Gastroesophageal sphincter (tissue), 4 donors: ENCODE measurements around the gene KCNG1. TPM values are rescaled to one million over a fixed set of nuclear protein-coding genes. Genes with fewer than 3 reads are reported as not detected.
A peak's percentile ranks its signal among the peaks of the same experiment; 100 is the strongest.

Experiments
- ATAC-seq: fragments of 150-250 bp; one replicate; pipeline ENCODE4 v1.9.1; 2016; ENCODE audit warnings: mild to moderate bottlenecking, moderate library complexity
- H3K27ac ChIP-seq, 4 donors: fragments of 200-600 bp; sonication (generic) in 3 of 4; 1 replicate in 3 of 4; 2 replicates in 1 of 4; pipeline ENCODE4 v1.5.1; 2016 to 2019
- H3K27me3 ChIP-seq: fragments of 200-600 bp; sonication (generic); one replicate; pipeline ENCODE4 v1.5.1; 2019
- H3K36me3 ChIP-seq, 2 donors: fragments of 200-600 bp; sonication (generic); one replicate each; pipeline ENCODE4 v1.5.1; 2019; ENCODE audit warnings: control low read depth in 1 of 2
- H3K4me1 ChIP-seq, 3 donors: fragments of 200-600 bp; sonication (generic); 1 replicate in 2 of 3; 2 replicates in 1 of 3; pipeline ENCODE4 v1.5.1; 2016 to 2019; ENCODE audit warnings: control low read depth in 2 of 3
- H3K4me3 ChIP-seq, 2 donors: fragments of 200-600 bp; sonication (generic); one replicate each; pipeline ENCODE4 v1.5.1; 2019; ENCODE audit warnings: mild to moderate bottlenecking in 1 of 2, moderate library complexity in 1 of 2
- H3K9me3 ChIP-seq, 3 donors: fragments of 200-600 bp; sonication (generic); one replicate each; pipeline ENCODE4 v1.5.1; 2017 to 2019; ENCODE audit warnings: control low read depth in 2 of 3
- EP300 ChIP-seq: sonication (generic); formaldehyde crosslinking; IDR thresholded peaks from one replicate; pipeline ENCODE4 v1.6.1; 2017; ENCODE audit warnings: antibody characterized with exemption, mild to moderate bottlenecking
- POLR2A ChIP-seq, 2 donors: fragments of 450-650 bp; IDR thresholded peaks; one replicate each; pipeline ENCODE4 v1.6.1; 2017; ENCODE audit warnings: antibody characterized with exemption in 2 of 2, mild to moderate bottlenecking in 2 of 2, moderate library complexity in 1 of 2
- POLR2AphosphoS5 ChIP-seq: sonication (generic); formaldehyde crosslinking; IDR thresholded peaks from one replicate; pipeline ENCODE4 v1.6.1; 2017; ENCODE audit warnings: antibody characterized with exemption
- WGBS, 2 donors: methylation state at CpG; one replicate each; pipeline ENCODE4 v1.1.5; 2018; ENCODE audit warnings: low coverage in 1 of 2; 5-methylcytosine and 5-hydroxymethylcytosine counted together
- total RNA-seq, 4 donors: library from RNA; depleted of rRNA; stranded (reverse); fragments of >200 nt; gene quantifications; one replicate each; pipeline ENCODE4 v1.1.0, GENCODE V29; 2016
- TF ChIP-seq, protein P1 (sequence below), 4 experiments: fragments of 200-600 bp in 2 of 4; fragments of 450-650 bp in 2 of 4; sonication (generic) in 1 of 4; IDR thresholded peaks; one replicate each; pipeline ENCODE4 v1.5.1; 2017 to 2019; ENCODE audit warnings: antibody characterized with exemption in 4 of 4, mild to moderate bottlenecking in 2 of 4, moderate library complexity in 2 of 4

The KCNG1 gene
- total RNA-seq, 4 donors from 2014 or later = 0.35 to 0.46 (median 0.40) TPM; not detected in 1

DNA sequence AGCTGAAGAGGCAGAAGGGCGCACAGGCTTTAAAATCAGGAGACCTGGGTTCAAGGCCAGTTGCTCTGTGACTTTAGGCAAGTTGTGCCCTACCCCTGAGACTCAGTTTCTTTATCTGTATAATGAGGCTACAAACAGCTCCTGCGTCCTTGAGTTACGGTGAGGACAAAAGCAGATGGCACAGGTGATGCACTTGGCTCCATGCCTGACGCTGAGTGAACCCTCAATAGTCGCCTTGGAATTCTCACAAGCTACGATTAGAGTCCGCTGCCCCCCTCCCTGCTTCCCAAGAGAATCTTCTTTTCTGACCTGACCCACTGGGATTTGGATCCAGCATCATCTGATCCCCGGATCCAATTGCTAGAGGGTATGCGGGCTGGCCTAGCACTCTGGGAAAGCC, 6.4 kb downstream of the KCNG1 start:
- TF ChIP-seq EP300 = no peak
- TF ChIP-seq, protein P1, sequence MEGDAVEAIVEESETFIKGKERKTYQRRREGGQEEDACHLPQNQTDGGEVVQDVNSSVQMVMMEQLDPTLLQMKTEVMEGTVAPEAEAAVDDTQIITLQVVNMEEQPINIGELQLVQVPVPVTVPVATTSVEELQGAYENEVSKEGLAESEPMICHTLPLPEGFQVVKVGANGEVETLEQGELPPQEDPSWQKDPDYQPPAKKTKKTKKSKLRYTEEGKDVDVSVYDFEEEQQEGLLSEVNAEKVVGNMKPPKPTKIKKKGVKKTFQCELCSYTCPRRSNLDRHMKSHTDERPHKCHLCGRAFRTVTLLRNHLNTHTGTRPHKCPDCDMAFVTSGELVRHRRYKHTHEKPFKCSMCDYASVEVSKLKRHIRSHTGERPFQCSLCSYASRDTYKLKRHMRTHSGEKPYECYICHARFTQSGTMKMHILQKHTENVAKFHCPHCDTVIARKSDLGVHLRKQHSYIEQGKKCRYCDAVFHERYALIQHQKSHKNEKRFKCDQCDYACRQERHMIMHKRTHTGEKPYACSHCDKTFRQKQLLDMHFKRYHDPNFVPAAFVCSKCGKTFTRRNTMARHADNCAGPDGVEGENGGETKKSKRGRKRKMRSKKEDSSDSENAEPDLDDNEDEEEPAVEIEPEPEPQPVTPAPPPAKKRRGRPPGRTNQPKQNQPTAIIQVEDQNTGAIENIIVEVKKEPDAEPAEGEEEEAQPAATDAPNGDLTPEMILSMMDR (IDR thresholded peaks at IDR 0.05) = no peak
- no peak for TF ChIP-seq POLR2A (IDR thresholded peaks at IDR 0.05)
- TF ChIP-seq POLR2AphosphoS5 = no peak
- H3K9me3 ChIP-seq = no peaks in the 10 kb centered on the region
- peaks cover 54% of the 10 kb centered on the region for H3K27me3 ChIP-seq
- H3K4me3 ChIP-seq = no peak overlapping the region
- no peak for ATAC-seq
- no peaks in the 10 kb centered on the region for H3K4me1 ChIP-seq
- H3K36me3 ChIP-seq = no peaks in the 10 kb centered on the region
- WGBS, 2 donors = 86 to 98% methylated on average over 6 to 9 of the region's 9 CpGs
- no peak overlapping the region for H3K27ac ChIP-seq

DNA sequence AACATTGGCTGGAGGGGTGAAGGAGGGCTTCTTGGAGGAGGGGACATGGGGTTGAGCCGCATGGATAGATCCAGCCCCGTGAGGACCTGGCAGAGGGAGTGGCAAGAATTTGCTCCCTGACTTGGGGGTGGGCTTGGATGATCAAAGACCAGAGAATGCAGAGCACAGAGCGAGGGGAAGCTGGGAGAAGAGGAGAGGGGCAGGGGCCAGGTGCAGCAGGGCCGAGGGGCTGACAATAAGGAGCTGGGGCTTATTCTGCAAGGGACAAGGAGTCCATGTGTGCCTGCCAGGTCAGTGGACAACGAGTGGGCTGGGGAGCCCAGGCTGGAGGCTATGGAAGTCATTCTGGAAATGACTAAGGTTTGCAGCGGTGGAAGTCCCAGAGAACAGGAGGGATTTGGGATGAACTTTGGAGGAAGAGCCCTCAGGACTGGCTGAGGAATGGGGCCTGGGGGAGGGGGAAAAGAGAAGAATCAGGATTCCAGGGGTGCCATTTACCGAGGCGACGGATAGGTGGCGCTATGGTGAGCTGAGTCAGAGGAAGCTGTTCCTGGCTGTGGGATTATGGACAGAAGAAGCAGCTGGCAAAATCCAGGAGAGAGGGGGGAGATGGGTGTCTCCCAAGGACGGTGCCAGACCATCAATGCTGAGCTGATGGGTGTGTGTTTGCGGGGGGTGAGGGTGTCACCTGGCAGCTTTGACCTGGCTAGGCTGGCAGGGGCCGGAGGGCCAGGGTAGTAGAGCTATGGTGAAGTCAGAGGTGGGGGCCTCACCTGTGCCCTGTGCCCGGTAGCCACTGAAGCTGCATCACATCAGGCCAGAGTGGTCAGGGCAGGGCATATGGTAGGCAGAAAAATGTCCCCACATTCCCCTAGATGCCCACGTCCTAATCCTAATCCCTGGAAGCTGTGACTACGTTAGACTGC, 7.8 kb downstream of the KCNG1 start:
- ATAC-seq = no peak
- no peaks in the 10 kb centered on the region for H3K4me1 ChIP-seq
- H3K4me3 ChIP-seq = no peak overlapping the region
- peaks cover 47% of the 10 kb centered on the region for H3K27me3 ChIP-seq
- WGBS, 2 donors = 23 to 41% methylated on average over 11 to 15 of the region's 16 CpGs
- no peak for TF ChIP-seq EP300
- TF ChIP-seq, protein P1 (IDR thresholded peaks at IDR 0.05) = peak in 2 of 4 experiments; percentile 57 to 63
- H3K36me3 ChIP-seq = no peaks in the 10 kb centered on the region
- no peak overlapping the region for H3K27ac ChIP-seq
- H3K9me3 ChIP-seq = no peaks in the 10 kb centered on the region

DNA sequence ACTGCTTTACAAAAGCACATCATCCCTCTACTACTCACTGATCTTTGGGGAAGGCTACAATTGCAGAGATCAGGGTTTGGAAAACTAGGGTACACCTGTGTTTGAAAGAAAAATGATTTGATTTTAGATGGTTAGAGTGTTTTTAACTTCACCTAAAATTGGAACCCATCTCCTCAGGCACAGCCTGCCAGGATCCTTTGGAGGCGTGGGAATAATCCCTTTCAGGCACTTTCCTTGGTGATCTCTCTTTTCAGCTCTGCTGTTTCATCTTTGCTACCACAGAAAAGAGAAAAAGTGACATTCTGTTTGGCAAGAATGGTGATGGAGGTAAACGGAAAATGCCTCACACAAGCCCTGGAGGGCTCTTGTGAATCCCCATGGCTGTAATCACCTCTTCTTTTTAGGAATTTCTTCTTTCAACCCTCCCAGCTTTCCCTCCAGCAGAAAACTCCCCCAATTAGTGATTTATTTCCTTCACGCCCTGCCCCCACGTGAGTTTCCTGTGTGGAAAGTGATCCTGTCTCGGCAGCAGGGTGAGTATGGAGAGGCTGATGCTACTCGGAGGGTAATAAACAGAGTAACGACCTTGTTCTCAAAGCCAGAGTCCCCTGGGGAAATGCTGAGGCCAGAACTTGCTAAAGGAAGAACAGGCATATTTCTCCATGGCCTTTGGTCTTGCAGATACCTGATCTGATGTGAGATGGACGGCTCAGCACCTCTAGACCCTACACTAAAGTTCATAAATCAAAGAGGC, 9.2 kb downstream of the KCNG1 start:
- no peak for ATAC-seq
- Histone ChIP-seq H3K9me3 (no peaks in the 10 kb centered on the region), H3K27ac (no peak overlapping the region), H3K4me3 (no peak overlapping the region), H3K36me3 (no peaks in the 10 kb centered on the region), H3K27me3 (peaks cover 54% of the 10 kb centered on the region), H3K4me1 (no peaks in the 10 kb centered on the region)
- 42 to 80% methylated on average over 2 to 8 of the region's 8 CpGs for WGBS, 2 donors
- TF ChIP-seq POLR2A (IDR thresholded peaks at IDR 0.05) (no peak), EP300 (no peak), POLR2AphosphoS5 (no peak)
- TF ChIP-seq, protein P1 (IDR thresholded peaks at IDR 0.05) = no peak

DNA sequence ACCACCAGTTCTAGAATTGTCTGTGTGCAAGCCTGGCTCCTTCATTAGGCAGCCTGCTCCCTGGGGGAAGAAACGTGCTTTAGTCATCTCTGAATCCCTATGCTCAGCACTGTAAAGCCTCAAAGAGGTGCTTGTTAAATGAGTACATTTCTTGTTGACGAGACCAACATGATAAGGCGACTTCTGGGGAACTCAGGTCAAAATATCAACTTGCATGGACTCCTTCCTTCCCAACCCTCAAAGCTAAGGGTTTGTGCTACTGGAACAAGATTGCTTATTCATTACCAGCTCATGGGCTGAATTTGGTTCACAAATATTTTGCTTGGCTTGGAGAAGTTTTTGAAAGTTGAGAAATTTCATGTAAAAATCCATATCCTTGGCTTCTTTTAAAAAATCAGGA, 10.6 kb downstream of the KCNG1 start:
- no peak overlapping the region for H3K27ac ChIP-seq
- no peak for ATAC-seq
- 74 to 77% methylated on average over 3 of the region's 3 CpGs for WGBS, 2 donors
- TF ChIP-seq POLR2A (IDR thresholded peaks at IDR 0.05) (no peak), POLR2AphosphoS5 (no peak), EP300 (no peak)
- TF ChIP-seq, protein P1 (IDR thresholded peaks at IDR 0.05) = no peak
- no peaks in the 10 kb centered on the region for H3K4me1 ChIP-seq
- no peaks in the 10 kb centered on the region for H3K36me3 ChIP-seq
- no peaks in the 10 kb centered on the region for H3K9me3 ChIP-seq
- peaks cover 54% of the 10 kb centered on the region for H3K27me3 ChIP-seq
- H3K4me3 ChIP-seq = no peak overlapping the region
